OCI-LY3 (cell line): ENCODE data around the gene CSH2.
A peak's percentile ranks its signal among the peaks of the same experiment; 100 is the strongest.

Source experiments
- H2AFZ ChIP-seq: fragments of 200-600, 300-600 bp; shearing (Covaris generic); 2 replicates; pipeline ENCODE4 v1.6.0; 2014; ENCODE audit warnings: antibody characterized with exemption, low read depth, low read length
- H3K27ac ChIP-seq: fragments of 200-600, 300-600 bp; sonication (generic); 2 replicates; pipeline ENCODE4 v1.5.1; 2014; ENCODE audit warnings: mild to moderate bottlenecking, low read length, moderate library complexity, mixed read lengths
- H3K27me3 ChIP-seq: fragments of 200-600, 300-600 bp; sonication (generic); 2 replicates; pipeline ENCODE4 v1.6.1; 2014; ENCODE audit warnings: low read depth, low read length, mixed read lengths
- H3K36me3 ChIP-seq: fragments of 200-600, 300-600 bp; sonication (generic); replicated peaks from 2 replicates; pipeline ENCODE3; 2014; ENCODE audit warnings: low read depth, low read length, mixed read lengths
- H3K4me1 ChIP-seq: fragments of 300-600, 200-600 bp; sonication (generic); 2 replicates; pipeline ENCODE4 v1.6.1; 2014; ENCODE audit warnings: low read length, mixed read lengths
- H3K4me2 ChIP-seq: fragments of 200-600, 300-600 bp; sonication (generic); 2 replicates; pipeline ENCODE4 v1.6.1; 2014; ENCODE audit warnings: low read length, mixed read lengths
- H3K4me3 ChIP-seq: fragments of 300-600, 200-600 bp; sonication (generic); 2 replicates; pipeline ENCODE4 v1.5.1; 2014; ENCODE audit warnings: antibody characterized with exemption, mild to moderate bottlenecking, low read length, moderate library complexity
- H3K79me2 ChIP-seq: fragments of 300-600, 200-600 bp; shearing (Covaris generic); 2 replicates; pipeline ENCODE4 v1.6.1; 2014; ENCODE audit warnings: mild to moderate bottlenecking, low read length, mixed read lengths
- H3K9ac ChIP-seq: fragments of 300-600, 200-600 bp; shearing (Covaris generic); 2 replicates; pipeline ENCODE4 v1.6.0; 2014; ENCODE audit warnings: mild to moderate bottlenecking, low read length, moderate library complexity
- H3K9me3 ChIP-seq: fragments of 200-600, 300-600 bp; shearing (Covaris generic); 2 replicates; pipeline ENCODE4 v1.6.1; 2014; ENCODE audit warnings: low read length, mixed read lengths; ENCODE audit not compliant: insufficient read depth
- H4K20me1 ChIP-seq: fragments of 200-600, 300-600 bp; sonication (generic); 2 replicates; pipeline ENCODE4 v1.6.1; 2016; ENCODE audit warnings: low read length, mixed read lengths; ENCODE audit not compliant: insufficient read depth
- EZH2phosphoT487 ChIP-seq: fragments of 200-600 bp; shearing (Covaris generic); IDR thresholded peaks from 2 replicates; pipeline ENCODE4 v1.6.1; 2018; ENCODE audit warnings: antibody characterized with exemption, mixed run types, low read depth
- TF ChIP-seq, protein P1 (sequence below): fragments of 200-600, 300-600 bp; sonication (generic); IDR thresholded peaks from 2 replicates; pipeline ENCODE4 v1.5.1; 2014; ENCODE audit warnings: antibody characterized with exemption, low read length, low read depth

Gene CSH2

DNA sequence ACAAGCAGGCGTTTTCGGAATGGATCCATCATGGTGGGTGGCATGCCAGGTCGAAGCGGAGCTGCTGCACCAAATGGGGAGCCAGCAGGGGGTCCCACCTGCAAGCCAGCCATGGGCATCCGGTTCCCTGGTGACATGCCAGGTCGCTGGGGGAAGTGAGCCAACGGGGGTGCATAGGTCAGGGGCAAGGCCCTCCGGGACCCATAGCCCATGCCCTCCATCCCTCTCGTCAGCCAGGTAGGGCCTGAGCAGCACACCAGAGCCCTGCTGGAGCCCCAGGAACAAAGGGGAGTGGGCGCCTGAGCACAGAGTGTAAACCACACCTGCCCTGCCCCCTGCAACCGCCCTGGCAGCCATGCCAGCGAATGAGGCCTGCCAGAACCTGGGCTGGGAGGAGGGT, 36.0 kb downstream of the CSH2 start:
- peaks cover 28% of the 10 kb centered on the region for H3K36me3 ChIP-seq
- no peaks in the 10 kb centered on the region for H3K27me3 ChIP-seq
- H3K9ac ChIP-seq = no peak overlapping the region
- H3K9me3 ChIP-seq = no peaks in the 10 kb centered on the region
- no peak overlapping the region for H3K27ac ChIP-seq
- no peak overlapping the region for H3K4me3 ChIP-seq
- no peak overlapping the region for H3K4me2 ChIP-seq
- H4K20me1 ChIP-seq = peaks cover 35% of the 10 kb centered on the region
- peaks cover 57% of the 10 kb centered on the region for H3K79me2 ChIP-seq
- TF ChIP-seq, protein P1, sequence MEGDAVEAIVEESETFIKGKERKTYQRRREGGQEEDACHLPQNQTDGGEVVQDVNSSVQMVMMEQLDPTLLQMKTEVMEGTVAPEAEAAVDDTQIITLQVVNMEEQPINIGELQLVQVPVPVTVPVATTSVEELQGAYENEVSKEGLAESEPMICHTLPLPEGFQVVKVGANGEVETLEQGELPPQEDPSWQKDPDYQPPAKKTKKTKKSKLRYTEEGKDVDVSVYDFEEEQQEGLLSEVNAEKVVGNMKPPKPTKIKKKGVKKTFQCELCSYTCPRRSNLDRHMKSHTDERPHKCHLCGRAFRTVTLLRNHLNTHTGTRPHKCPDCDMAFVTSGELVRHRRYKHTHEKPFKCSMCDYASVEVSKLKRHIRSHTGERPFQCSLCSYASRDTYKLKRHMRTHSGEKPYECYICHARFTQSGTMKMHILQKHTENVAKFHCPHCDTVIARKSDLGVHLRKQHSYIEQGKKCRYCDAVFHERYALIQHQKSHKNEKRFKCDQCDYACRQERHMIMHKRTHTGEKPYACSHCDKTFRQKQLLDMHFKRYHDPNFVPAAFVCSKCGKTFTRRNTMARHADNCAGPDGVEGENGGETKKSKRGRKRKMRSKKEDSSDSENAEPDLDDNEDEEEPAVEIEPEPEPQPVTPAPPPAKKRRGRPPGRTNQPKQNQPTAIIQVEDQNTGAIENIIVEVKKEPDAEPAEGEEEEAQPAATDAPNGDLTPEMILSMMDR = no peak
- TF ChIP-seq EZH2phosphoT487 = no peak
- H3K4me1 ChIP-seq = peaks cover 19% of the 10 kb centered on the region
- no peak overlapping the region for H2AFZ ChIP-seq

DNA sequence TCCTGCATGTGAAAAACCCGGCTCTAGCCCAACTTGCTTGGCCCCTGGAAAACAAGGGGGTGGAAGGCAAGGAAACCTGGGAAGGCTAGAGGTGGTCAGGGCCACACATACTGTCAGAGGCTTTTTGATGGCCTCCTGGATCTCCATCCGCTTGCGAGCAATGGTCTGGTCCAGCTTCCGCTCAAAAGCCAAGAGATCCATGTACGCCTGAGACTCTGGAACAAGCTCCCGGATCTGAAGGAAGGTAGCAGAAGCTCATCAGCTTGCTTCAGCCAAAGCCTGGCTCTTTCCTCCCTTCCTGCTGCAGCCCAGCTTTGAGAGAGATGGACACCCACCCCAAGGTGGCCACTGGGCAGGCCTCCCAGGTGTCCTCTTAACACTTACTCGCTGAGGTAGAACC, 36.7 kb downstream of the CSH2 start:
- Histone ChIP-seq H3K9me3 (no peaks in the 10 kb centered on the region), H3K4me3 (no peak overlapping the region), H3K27me3 (no peaks in the 10 kb centered on the region), H3K4me1 (peaks cover 19% of the 10 kb centered on the region), H4K20me1 (peaks cover 35% of the 10 kb centered on the region), H3K4me2 (no peak overlapping the region), H3K79me2 (peaks cover 51% of the 10 kb centered on the region), H2AFZ (no peak overlapping the region), H3K36me3 (peaks cover 35% of the 10 kb centered on the region), H3K9ac (no peak overlapping the region), H3K27ac (no peak overlapping the region)
- no peak for TF ChIP-seq EZH2phosphoT487
- TF ChIP-seq, protein P1 = no peak

DNA sequence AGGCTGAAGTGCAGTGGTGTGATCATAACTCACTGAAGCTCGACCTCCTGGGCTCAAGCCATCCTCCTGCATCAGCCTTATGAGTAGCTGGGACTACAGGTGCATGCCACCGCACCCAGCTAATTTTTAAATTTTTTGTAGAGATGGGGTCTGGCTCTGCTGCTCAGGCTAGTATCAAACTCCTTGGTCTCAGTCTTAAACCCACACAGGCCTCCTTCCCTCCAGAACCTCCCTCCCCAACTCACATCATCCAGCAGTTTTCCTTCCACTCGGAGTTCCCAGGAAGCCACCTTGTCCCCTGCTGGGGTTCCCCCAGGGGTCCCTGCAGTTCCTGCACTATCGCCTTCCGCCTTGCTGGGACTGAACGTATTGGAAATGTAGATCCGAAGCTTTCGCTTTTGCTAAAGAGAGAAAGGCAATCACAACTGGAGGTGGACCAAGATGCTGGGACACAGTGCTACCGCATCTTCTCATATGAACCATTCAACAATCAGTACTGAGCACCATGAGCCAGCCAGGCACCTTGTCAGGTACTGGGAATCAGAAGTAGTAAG, 38.2 kb downstream of the CSH2 start:
- Histone ChIP-seq H3K27ac (no peak overlapping the region), H3K4me2 (no peak overlapping the region), H3K79me2 (peaks cover 35% of the 10 kb centered on the region), H3K4me3 (no peak overlapping the region), H3K9ac (no peak overlapping the region), H4K20me1 (peaks cover 20% of the 10 kb centered on the region), H2AFZ (no peak overlapping the region), H3K27me3 (no peaks in the 10 kb centered on the region), H3K9me3 (no peaks in the 10 kb centered on the region), H3K4me1 (peaks cover 8% of the 10 kb centered on the region), H3K36me3 (peaks cover 50% of the 10 kb centered on the region)
- no peak for TF ChIP-seq EZH2phosphoT487
- TF ChIP-seq, protein P1 = no peak; the same call in 1 of the 2 replicates

DNA sequence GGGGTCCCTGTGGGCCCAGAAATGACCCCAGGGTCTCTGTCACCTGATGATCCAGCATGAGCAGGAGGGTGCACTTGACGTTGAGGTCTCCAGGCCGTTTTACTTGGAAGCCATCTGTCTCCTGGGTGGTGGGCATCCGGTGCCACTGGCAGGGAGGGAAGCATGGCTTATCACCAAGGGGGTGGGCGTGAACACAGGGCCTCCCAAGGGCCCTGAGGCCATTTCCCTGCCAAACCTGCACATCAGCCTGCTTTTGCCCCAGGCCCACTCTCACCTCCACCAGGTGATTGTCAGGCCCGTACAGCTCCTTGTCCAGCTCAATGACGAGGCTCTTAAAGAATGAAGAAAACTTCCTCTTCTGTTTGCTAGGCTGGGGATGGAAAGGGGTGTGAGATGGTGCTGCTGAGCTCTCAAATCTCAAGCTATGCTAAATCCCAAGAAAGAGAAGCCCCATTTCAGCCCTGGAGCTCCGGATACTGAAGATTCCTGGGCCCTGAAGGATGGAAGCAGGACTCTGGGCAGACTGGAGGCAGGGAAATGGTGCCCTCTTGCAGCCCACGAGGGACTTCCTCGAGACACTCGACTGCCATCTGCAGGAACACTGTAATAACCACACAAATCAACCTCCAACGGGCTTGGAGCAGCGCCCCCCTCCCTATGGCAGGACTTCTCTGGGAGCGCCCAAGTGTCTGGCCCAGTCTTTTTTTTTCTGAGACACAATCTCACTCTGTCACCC, 38.9 kb downstream of the CSH2 start:
- H3K27me3 ChIP-seq = no peaks in the 10 kb centered on the region
- H4K20me1 ChIP-seq = peaks cover 20% of the 10 kb centered on the region
- H3K4me2 ChIP-seq = no peak overlapping the region
- peaks cover 57% of the 10 kb centered on the region for H3K36me3 ChIP-seq
- no peaks in the 10 kb centered on the region for H3K9me3 ChIP-seq
- H3K9ac ChIP-seq = no peak overlapping the region
- H3K27ac ChIP-seq = peak overlapping the region; percentile 29; the same call in 1 of the 2 replicates
- H3K4me1 ChIP-seq = peaks cover 7% of the 10 kb centered on the region
- H2AFZ ChIP-seq = no peak overlapping the region
- peaks cover 30% of the 10 kb centered on the region for H3K79me2 ChIP-seq
- H3K4me3 ChIP-seq = no peak overlapping the region
- no peak for TF ChIP-seq EZH2phosphoT487
- TF ChIP-seq, protein P1 = peak; percentile 57
